ENCODE data around the gene EPS8L3.

- TF ChIP-seq EZH2 (IDR thresholded peaks at IDR 0.05; ENCODE audit: insufficient read depth, poor library complexity, severe bottlenecking) (no peak), EZH2phosphoT487 (IDR thresholded peaks at IDR 0.05; ENCODE audit: insufficient read depth, low read depth) (no peak)
Observed at GRCh38 chr1:109762821-109763645, 690 bp downstream of the EPS8L3 start.

Data from GM23248 (cell line).